ENCODE results near the gene CELA2A.

The CELA2A gene

GRCh38 chr1:15426492-15427279 lies 29.8 kb upstream of the CELA2A start:
- TF ChIP-seq CTCF (IDR thresholded peaks at IDR 0.05): no peak

GRCh38 chr1:15427280-15427666 lies 29.3 kb upstream of the CELA2A start:
- no peak for TF ChIP-seq CTCF (IDR thresholded peaks at IDR 0.05)

GRCh38 chr1:15428815-15429435 lies 27.6 kb upstream of the CELA2A start:
- TF ChIP-seq CTCF (IDR thresholded peaks at IDR 0.05): no peak

- no peak for TF ChIP-seq CTCF (IDR thresholded peaks at IDR 0.05)
Measured at GRCh38 chr1:15429701-15430149, 26.8 kb upstream of the CELA2A start.

GRCh38 chr1:15430787-15431570 lies 25.6 kb upstream of the CELA2A start:
- peak; percentile 73 for TF ChIP-seq CTCF (IDR thresholded peaks at IDR 0.05)

- no peak for TF ChIP-seq CTCF (IDR thresholded peaks at IDR 0.05)
Measured at GRCh38 chr1:15431571-15431948, 25.0 kb upstream of the CELA2A start.

- no peak for TF ChIP-seq CTCF (IDR thresholded peaks at IDR 0.05)
Measured at GRCh38 chr1:15432324-15432723, 24.2 kb upstream of the CELA2A start.

Measured in LNCAP (cell line).